HUES48 (cell line): ENCODE data around the gene SOCS6.

ENCODE experiments used
- H3K27ac ChIP-seq: one replicate; pipeline ENCODE4 v1.7.0; 2013; ENCODE audit warnings: low read depth, low read length, inconsistent platforms
- H3K27me3 ChIP-seq: 2 replicates; pipeline ENCODE4 v1.6.1; 2013; ENCODE audit warnings: mild to moderate bottlenecking, low read length; ENCODE audit not compliant: control insufficient read depth, insufficient read depth
- H3K36me3 ChIP-seq: 2 replicates; pipeline ENCODE4 v1.6.1; 2013; ENCODE audit warnings: low read length; ENCODE audit not compliant: control insufficient read depth, insufficient read depth
- H3K4me1 ChIP-seq: 2 replicates; pipeline ENCODE4 v1.6.1; 2013; ENCODE audit warnings: mild to moderate bottlenecking, low read length; ENCODE audit not compliant: control insufficient read depth, insufficient read depth
- H3K4me3 ChIP-seq: 2 replicates; pipeline ENCODE4 v1.5.1; 2013; ENCODE audit warnings: mild to moderate bottlenecking, low read depth, low read length
- H3K9ac ChIP-seq: 2 replicates; pipeline ENCODE4 v1.6.1; 2013; ENCODE audit warnings: mild to moderate bottlenecking, low read depth, low read length, moderate library complexity
- H3K9me3 ChIP-seq: 2 replicates; pipeline ENCODE4 v1.6.1; 2013; ENCODE audit warnings: low read length; ENCODE audit not compliant: control insufficient read depth, insufficient read depth

The SOCS6 gene

GRCh38 chr18:70324897-70325296 is 36.1 kb downstream of the SOCS6 start:
- H3K27me3 ChIP-seq, result no peaks in the 10 kb centered on the region
- H3K36me3 ChIP-seq, result peaks cover 19% of the 10 kb centered on the region
- H3K4me1 ChIP-seq, result no peaks in the 10 kb centered on the region; the same call in 1 of the 2 replicates

GRCh38 chr18:70326255-70326654 is 37.4 kb downstream of the SOCS6 start:
- H3K9me3 ChIP-seq, result no peaks in the 10 kb centered on the region
- peaks cover 19% of the 10 kb centered on the region for H3K36me3 ChIP-seq
- no peak overlapping the region for H3K27ac ChIP-seq
- no peak overlapping the region for H3K4me3 ChIP-seq
- H3K9ac ChIP-seq, result no peak overlapping the region
- H3K4me1 ChIP-seq, result peaks cover 6% of the 10 kb centered on the region
- H3K27me3 ChIP-seq, result no peaks in the 10 kb centered on the region

More at GRCh38 chr18:70324897-70325296, 36.1 kb downstream of the SOCS6 start:
- Histone ChIP-seq H3K4me3 (no peak overlapping the region), H3K27ac (no peak overlapping the region), H3K9me3 (no peaks in the 10 kb centered on the region), H3K9ac (no peak overlapping the region)

DNA sequence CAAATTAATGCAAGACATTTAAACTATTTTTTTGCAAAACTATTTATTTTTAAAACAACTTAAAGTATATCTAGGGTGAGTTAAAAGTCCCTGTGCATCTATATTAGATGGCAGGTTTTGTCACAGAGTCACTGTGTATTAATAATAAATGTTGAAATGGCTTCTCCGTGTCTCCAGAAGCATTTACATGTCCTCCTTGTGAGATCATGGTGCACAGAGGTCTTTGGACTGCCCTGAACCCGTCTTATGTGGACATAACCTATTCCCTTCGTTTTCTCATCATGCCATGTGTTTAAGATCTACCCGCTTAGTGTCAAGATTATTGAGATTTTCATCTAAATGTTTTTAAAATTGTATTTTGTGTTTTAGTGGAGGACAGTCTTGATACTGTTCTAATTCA is 39.3 kb downstream of the SOCS6 start:
- Histone ChIP-seq H3K4me1 (peaks cover 10% of the 10 kb centered on the region), H3K9ac (no peak overlapping the region), H3K27me3 (no peaks in the 10 kb centered on the region), H3K4me3 (no peak overlapping the region), H3K36me3 (peaks cover 19% of the 10 kb centered on the region), H3K27ac (no peak overlapping the region), H3K9me3 (no peaks in the 10 kb centered on the region)

DNA sequence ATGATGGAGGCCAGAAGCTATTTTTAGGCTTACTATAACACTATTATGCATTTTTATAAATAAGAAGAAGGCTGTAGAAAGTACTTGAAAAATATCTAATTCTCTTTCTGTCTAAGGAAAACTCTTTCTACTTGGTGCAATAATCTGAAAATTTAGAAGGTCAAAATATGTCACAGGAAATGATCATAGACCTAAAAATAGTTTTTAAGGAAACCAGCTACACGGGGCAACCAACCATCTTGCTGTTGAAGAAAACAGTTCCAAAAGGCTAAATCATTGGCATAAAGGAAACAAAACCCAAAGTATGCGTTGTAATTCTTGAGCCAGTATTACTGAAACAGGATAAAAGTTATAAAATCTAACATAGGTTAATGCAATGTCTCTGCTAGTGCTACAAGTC is 40.2 kb downstream of the SOCS6 start:
- peaks cover 19% of the 10 kb centered on the region for H3K36me3 ChIP-seq
- H3K4me3 ChIP-seq, result no peak overlapping the region
- no peaks in the 10 kb centered on the region for H3K9me3 ChIP-seq
- H3K27ac ChIP-seq, result no peak overlapping the region
- no peak overlapping the region for H3K9ac ChIP-seq
- peaks cover 10% of the 10 kb centered on the region for H3K4me1 ChIP-seq
- H3K27me3 ChIP-seq, result no peaks in the 10 kb centered on the region

- H3K27ac ChIP-seq, result no peak overlapping the region
- H3K9ac ChIP-seq, result no peak overlapping the region
- peaks cover 10% of the 10 kb centered on the region for H3K4me1 ChIP-seq
- peaks cover 6% of the 10 kb centered on the region; the same call in 1 of the 2 replicates for H3K36me3 ChIP-seq
- peaks cover 7% of the 10 kb centered on the region; the same call in 1 of the 2 replicates for H3K9me3 ChIP-seq
- no peaks in the 10 kb centered on the region for H3K27me3 ChIP-seq
- H3K4me3 ChIP-seq, result no peak overlapping the region
These were observed 42.0 kb downstream of the SOCS6 start for GRCh38 chr18:70330887-70331286.

DNA sequence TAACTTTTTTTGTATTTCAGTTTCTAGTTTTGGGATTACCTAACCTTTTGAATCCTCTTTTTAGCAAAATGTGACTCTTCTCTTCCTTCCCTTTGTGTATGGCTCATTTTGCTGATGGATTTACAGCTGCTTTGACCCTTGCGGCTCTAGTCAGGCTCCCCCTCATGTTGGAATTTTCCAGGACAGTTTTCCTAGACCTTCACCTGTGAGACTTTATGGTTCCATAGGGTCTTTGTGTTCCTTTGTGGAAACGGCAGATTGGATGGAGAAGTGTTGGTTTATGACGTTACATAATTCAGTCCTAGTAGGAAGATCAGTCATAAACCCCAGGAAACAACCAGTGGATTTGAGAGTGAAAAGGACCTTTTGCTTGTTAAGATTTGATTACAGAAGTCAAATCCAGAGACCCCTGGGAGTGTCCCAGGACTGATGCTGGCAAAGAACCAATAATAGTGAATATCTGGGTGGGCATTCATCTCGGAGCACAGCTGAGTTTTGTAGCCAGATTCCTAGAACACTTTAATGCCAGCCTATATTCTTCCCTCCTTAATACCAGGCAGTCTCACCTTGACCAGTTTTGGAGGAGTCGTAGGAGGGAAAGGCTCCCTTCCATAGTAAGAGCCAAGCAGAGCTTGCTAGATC is 42.7 kb downstream of the SOCS6 start:
- Histone ChIP-seq H3K9ac (no peak overlapping the region), H3K9me3 (peaks cover 7% of the 10 kb centered on the region; the same call in 1 of the 2 replicates), H3K27me3 (no peaks in the 10 kb centered on the region), H3K4me3 (no peak overlapping the region), H3K36me3 (peaks cover under 1% of the 10 kb centered on the region; the same call in 1 of the 2 replicates), H3K4me1 (peaks cover 10% of the 10 kb centered on the region), H3K27ac (no peak overlapping the region)

GRCh38 chr18:70332694-70333093 is 43.8 kb downstream of the SOCS6 start:
- Histone ChIP-seq H3K9me3 (peaks cover 7% of the 10 kb centered on the region; the same call in 1 of the 2 replicates), H3K36me3 (no peaks in the 10 kb centered on the region), H3K4me1 (peaks cover 20% of the 10 kb centered on the region), H3K4me3 (no peak overlapping the region), H3K27me3 (no peaks in the 10 kb centered on the region), H3K27ac (no peak overlapping the region), H3K9ac (no peak overlapping the region)

- Histone ChIP-seq H3K4me3 (no peak overlapping the region), H3K9me3 (peaks cover 7% of the 10 kb centered on the region; the same call in 1 of the 2 replicates), H3K36me3 (no peaks in the 10 kb centered on the region), H3K9ac (no peak overlapping the region), H3K27me3 (no peaks in the 10 kb centered on the region), H3K27ac (no peak overlapping the region), H3K4me1 (peaks cover 20% of the 10 kb centered on the region)
These were observed 44.5 kb downstream of the SOCS6 start for GRCh38 chr18:70333316-70333715.

GRCh38 chr18:70333757-70334156 is 44.9 kb downstream of the SOCS6 start:
- H3K9ac ChIP-seq, result no peak overlapping the region
- no peaks in the 10 kb centered on the region for H3K36me3 ChIP-seq
- peaks cover 20% of the 10 kb centered on the region for H3K4me1 ChIP-seq
- H3K27ac ChIP-seq, result no peak overlapping the region
- no peaks in the 10 kb centered on the region for H3K27me3 ChIP-seq
- H3K9me3 ChIP-seq, result peaks cover 7% of the 10 kb centered on the region; the same call in 1 of the 2 replicates
- no peak overlapping the region for H3K4me3 ChIP-seq

DNA sequence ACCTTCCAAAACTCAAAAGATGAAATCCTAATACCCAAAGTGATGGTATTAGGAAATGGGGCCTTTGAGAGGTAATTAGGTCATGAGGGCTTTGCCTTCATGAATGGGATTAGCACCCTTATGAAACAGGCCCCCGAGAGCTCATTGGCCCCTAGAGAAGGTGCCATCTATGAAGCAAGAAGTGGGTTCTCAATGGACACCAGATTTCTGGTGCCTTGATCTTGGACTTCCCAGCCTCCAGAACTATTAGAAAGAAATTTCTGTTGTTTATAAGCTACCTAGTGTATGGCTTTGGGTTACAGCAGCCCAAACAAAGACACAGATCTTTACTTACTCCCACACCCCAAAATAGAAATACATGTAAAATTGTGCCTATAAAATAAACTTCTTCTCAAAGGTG is 45.4 kb downstream of the SOCS6 start:
- Histone ChIP-seq H3K27ac (no peak overlapping the region), H3K27me3 (no peaks in the 10 kb centered on the region), H3K36me3 (no peaks in the 10 kb centered on the region), H3K9me3 (peaks cover 7% of the 10 kb centered on the region; the same call in 1 of the 2 replicates), H3K4me1 (peaks cover 20% of the 10 kb centered on the region), H3K4me3 (no peak overlapping the region), H3K9ac (no peak overlapping the region)

DNA sequence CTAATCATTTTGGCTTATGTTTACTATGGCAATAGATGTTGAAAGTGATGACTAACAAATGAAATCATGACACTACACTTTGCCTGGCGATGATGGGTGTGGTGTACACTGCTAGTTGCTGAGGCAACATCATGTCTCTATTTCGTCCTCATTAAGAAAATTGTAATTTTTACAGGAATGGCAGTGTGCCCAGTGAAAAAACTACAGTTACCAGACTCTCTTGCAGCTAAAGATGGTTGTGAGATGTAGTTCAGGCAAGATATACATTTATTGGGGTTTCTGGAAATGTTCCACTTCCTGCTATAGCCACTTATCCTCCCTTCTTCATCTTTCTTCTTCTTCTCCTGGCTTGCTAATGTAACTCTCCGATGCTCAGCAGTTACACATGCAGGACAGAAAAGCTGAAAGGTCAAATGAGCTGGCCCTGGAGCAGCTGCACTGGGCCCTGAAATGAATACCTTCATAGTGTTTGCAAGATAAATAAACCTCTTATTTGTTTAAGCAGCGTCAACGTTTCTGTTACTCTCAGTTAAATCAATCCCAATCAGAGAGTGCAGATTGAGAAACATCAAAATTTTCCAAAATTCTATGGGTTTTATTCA is 46.0 kb downstream of the SOCS6 start:
- H3K9me3 ChIP-seq, result peaks cover 7% of the 10 kb centered on the region; the same call in 1 of the 2 replicates
- no peak overlapping the region for H3K9ac ChIP-seq
- H3K4me3 ChIP-seq, result no peak overlapping the region
- no peaks in the 10 kb centered on the region for H3K27me3 ChIP-seq
- H3K4me1 ChIP-seq, result peaks cover 20% of the 10 kb centered on the region
- no peaks in the 10 kb centered on the region for H3K36me3 ChIP-seq
- H3K27ac ChIP-seq, result no peak overlapping the region
